Measurements from ENCODE around the gene TCF7L1.

The TCF7L1 gene

DNA sequence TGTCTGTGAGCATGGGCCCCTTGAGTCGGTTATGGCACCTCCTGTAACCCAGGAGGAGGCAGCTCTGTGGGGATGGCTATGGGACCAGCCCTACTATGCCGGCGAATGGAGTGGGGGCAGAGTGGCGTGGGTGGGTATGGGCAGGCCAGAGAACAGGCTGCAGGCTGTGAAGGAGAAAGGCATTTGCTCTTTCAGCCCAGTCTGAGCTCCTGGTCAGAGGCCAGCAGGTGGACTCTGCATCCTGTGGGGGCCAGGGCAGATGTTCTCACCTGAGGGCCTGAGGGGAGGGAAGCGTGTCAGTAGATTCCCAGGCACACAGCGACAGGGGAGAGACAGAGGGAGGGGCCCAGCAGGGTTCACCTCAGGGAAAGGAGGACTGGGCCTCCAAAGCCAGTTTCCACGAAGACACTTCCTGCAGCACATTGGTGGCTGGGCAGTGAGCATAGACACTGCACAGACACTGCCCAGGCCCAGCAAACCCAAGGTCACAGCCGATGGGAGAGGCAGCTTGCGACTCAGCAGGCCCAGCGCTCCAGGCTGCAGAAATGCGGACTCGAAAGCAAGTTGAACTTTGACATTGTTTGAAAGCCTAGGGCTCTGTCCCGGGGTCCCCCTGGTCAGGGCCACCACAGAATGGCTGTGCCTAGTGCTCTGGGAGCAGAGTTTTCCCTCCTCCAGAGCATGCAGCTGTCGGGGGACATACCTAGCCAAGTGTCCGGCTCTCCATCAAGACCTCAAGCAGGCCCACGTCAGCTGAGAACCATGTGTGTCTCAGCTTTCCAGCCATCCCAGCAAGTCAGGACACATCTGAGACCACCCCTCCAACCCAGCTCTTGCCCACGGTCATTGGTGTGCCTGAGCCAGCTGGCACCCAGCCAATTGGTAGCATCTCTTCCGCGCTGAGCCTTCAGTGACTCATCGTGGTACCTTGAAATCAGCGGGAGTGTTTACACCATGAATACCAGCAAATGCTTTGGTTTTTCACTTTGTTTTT, 140.8 kb downstream of the TCF7L1 start:
- DNase-seq (ENCODE audit: low read depth in 2 of 2, low spot score in 1 of 2) = no peak

DNA sequence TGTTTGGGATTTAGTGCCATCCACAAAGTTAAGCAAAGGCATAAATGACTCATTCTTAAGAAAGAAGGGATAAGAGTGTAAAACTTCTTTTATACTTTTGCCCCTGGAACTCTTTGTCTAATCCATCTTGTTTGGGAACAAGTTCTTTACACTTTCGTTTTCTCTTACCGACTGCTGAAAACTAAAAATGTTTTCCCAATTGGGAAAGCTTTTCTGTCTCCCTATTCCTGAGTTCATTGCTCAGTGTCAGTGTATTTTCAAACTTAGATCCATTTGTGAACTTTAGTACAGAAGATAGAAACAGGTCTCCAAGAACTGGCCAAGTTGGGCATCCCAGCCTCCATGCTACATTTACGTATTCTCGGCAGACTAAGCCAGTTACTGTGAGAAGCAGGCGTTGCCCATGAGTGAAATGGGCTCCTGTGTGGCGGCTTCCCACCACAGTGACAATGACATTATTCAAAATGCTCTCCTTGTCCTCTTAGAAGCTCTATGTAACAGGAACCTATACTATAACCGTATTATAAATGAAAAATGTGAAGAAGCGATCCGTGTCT, 142.9 kb downstream of the TCF7L1 start:
- no peak for DNase-seq (ENCODE audit: low read depth in 2 of 2, low spot score in 1 of 2)

DNA sequence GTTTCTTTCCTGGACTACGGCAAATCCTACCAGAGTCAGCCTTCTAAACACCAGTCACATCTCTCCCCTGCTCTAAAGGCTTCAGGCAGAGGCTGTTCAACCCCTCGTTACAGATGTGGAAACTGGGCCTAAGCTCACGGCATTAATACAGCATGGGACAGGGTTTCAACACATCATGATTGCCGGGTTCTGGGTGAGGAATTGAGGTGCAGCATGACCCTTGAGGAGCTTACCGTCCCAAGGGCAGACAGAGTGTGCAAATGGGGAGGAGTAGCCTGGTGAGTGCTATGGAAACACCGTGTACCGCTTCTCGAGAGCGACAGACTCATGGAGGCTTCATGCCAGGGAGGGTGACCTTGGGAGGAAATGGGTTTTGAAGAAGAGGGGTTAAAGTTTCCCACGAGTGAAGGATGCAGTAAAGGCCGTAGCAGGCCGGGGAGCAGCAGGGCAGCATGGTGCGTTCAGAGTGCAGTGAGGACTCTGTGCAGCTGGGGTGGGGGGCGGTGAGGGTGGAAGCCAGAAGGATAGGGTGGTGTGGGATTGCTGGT, 143.5 kb downstream of the TCF7L1 start:
- DNase-seq (ENCODE audit: low read depth in 2 of 2, low spot score in 1 of 2) = no peak

DNA sequence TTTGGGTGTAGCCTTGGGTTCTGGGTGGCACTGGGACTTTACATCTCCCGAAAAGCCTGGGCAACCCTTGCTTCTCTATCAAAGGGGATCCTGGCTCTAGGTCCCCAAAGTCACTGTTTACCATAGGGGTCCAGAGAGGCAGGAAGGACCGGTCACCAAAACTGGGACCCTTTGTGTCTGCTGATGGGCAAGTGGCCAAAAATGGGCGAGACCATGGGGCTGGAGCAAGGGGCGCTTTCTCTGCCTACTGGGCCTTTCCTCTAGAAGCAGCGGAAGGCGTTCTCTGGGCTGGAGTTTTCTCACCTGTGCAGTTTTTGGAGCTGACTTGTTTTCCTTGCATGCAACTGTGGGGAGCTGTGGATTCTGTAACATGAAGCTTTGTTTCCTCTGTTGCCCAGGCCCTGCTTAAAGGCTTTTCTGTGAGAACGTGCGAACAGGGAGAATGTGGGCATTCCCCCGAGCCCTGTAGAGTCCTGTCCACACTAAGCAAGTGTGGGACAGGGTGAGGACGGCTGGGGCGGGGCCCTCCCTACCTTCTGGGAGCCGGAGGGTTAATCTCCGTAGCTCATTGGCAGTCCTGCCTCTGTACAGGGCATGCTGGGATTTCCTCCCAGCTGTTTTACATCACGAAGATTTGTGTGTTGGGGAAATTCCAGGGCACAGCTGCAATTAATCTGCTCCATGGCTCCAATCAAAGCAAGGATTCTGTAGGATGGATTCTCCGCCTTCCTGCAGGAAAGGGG, 144.4 kb downstream of the TCF7L1 start:
- DNase-seq (ENCODE audit: low read depth in 2 of 2, low spot score in 1 of 2) = no peak

DNA sequence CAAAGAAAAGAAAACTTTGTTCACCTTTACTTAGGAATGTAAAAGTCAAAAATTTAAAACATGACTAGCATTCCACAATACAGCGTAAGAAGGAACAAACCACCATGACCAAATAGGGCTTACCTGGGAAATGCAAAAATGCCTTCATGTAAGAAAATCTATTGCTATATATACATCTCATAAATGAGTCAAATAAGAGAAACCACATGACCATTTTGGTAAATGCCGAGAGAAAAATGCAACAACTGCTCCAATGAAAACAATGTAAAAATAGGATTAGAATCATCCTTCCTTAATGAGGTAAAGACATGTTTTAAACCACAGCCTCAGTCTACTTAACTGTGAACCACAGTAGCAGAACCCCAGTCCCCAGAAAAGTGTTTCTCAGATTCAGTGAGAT, 145.2 kb downstream of the TCF7L1 start:
- no peak for DNase-seq (ENCODE audit: low read depth in 2 of 2, low spot score in 1 of 2)

DNA sequence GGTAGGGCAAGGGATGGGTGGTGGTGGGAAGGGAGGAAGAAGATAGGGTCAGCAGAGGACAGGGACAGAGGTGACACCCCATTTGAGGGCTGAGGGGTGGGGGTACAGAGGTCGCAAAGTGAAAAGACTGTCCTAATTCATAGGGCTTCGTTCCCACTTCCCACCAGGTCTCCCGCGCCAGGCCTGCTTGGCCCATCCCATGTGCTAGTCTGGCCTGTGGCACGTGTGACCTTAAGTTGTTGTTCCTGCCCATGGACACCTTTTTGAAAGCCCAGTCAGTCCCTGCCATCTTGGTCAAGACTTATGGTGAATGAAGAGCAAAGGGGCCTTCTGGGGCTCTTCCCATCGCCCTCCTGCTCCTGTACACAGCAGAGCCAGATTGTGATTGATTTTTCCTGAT, 148.4 kb downstream of the TCF7L1 start:
- DNase-seq (ENCODE audit: low read depth in 2 of 2, low spot score in 1 of 2) = no peak

DNA sequence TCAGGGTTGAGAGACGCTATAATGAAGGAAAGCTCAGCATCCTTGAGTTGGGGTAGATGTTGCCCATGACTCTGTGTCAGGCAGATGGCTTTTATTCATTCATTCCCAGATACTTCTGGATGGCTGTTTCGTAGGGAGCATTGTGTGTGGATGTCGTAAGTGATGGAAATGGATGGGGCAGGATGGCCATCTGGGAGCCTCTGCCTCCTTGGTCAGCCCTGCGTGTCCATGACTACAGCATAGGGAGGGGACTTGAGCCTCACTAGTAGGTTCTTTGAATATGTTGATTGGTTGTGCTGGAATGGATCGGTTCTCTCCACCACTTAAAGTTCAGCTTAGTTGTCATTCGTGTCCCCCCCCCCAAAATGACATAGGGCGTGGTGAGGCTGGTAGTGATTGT, 149.7 kb downstream of the TCF7L1 start:
- no peak for DNase-seq (ENCODE audit: low read depth in 2 of 2, low spot score in 1 of 2)

DNA sequence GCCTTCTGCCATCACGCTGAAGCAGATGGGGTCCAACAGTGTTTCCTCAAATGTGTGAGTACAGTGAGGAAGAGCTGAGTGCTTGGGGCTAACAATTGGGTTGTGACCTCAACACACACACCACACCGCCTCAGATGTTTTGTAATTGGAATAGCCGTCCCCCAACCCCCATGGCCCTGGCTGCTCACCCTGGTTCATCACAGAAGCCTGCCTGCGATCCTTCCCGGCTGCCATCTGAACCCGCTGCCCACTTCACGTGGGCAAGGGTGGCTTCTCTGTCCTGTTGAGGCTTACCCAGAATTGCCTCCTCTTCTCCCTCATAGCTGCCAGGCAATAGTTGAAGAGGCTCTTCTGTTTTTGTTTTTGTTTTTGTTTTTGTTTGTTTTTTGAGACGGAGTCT, 150.4 kb downstream of the TCF7L1 start:
- no peak for DNase-seq (ENCODE audit: low read depth in 2 of 2, low spot score in 1 of 2)

DNA sequence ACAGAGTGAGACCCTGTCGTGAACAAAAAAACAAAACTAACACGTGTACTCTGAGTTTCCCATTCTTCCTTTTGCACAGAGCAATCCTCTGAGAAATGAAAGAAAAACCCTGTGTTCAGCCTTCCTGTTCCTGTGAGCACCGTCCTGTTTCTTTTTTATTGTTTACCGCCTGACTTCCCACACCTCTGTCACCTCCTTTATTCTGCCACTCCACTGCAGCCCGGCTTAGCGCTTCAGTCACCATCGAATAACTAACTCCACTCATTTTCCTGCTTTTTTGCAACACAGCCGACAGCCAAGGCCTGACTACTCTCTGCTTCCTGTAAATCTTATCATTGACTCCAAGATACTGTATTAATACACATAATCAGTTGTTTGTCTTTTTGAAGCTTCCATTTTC, 153.7 kb downstream of the TCF7L1 start:
- DNase-seq (ENCODE audit: low read depth in 2 of 2, low spot score in 1 of 2) = no peak

DNA sequence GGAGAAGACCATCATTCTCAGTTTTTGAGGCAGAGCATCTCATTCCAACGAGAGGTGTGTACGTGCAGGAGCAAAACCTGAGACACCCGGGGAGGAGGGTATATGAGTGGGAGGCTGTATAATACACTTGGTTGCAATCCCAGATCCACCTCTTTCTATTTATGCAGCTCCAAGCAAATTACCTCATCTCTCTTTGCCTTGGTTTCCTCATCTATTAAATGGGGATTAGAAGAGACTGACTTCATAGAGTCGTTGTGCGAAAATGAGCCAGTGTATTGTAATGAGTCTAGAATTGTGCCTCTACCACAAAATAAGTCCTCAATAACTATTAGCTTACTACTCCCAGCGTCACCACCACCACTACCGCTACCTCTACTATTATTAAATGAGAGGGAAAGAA, 154.5 kb downstream of the TCF7L1 start:
- no peak for DNase-seq (ENCODE audit: low read depth in 2 of 2, low spot score in 1 of 2)

DNA sequence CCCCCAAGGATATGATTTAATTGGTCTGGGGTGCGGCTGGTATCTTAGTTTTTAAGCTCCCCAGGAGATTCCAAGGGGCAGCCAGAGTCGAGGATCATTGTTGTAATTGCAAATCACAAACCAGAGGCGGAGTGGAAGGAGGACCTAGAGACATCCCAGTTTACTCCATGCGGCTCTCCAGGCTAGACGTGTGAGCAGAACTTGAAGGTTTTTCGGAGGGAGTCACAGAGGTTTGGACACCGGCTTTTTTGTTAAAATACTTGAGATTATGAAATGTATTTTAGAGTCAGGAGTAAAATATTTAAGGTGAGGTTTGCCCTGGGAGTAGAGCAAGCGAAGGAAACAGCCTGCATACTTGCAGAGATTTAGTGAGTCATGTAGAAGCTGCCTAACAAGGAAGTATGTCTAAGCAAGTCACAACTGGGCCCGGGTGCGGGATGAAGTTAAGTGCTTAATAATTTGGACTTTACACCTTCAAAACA, 155.1 kb downstream of the TCF7L1 start:
- no peak for DNase-seq (ENCODE audit: low read depth in 2 of 2, low spot score in 1 of 2)

DNA sequence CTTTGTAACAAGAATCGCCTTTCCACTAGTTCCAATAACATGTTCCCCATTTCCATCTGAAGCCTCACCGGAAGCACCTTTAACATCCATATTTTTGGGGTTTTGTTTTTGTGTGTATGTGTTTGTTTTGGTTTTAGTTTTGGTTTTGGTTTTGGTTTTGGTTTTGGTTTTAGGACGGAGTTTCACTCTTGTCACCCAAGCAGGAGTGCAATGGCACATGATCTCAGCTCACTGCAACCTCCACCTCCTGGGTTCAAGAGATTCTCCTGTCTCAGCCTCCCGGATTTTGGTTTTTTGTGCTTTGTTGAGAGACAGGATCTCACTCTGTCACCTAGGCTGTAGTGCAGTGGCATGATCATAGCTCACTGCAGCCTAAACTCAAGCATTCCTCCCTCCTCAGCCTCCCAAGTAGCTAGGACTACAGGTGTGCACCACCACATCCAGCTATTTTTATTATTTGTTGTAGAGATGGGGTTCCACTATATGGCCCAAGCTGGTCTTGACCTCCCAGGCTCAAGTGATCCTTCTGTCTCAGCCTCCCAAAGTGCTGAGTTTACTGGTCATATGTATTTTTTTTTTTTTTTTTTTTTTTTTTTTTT, 158.3 kb downstream of the TCF7L1 start:
- no peak for DNase-seq (ENCODE audit: low read depth in 2 of 2, low spot score in 1 of 2)

DNA sequence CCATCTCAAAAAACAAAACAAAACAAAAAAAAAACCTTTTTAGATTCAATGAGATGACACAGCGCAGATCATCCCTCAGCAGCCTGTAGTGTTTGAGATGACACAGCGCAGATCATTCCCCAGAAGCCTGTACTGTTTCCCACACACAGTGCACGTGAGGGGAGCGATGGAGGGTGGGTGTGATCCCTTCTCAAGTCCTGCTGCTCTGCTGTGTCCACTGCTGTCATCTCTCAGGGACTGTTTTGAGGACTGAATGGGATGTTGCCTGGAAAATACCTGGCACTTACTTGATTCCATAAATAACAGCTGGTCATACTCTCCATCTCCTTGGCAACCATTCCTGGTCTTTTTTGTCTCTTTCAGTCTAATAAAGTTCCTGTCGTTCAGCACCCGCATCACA, 168.9 kb downstream of the TCF7L1 start:
- DNase-seq (ENCODE audit: low read depth in 2 of 2, low spot score in 1 of 2) = no peak

DNA sequence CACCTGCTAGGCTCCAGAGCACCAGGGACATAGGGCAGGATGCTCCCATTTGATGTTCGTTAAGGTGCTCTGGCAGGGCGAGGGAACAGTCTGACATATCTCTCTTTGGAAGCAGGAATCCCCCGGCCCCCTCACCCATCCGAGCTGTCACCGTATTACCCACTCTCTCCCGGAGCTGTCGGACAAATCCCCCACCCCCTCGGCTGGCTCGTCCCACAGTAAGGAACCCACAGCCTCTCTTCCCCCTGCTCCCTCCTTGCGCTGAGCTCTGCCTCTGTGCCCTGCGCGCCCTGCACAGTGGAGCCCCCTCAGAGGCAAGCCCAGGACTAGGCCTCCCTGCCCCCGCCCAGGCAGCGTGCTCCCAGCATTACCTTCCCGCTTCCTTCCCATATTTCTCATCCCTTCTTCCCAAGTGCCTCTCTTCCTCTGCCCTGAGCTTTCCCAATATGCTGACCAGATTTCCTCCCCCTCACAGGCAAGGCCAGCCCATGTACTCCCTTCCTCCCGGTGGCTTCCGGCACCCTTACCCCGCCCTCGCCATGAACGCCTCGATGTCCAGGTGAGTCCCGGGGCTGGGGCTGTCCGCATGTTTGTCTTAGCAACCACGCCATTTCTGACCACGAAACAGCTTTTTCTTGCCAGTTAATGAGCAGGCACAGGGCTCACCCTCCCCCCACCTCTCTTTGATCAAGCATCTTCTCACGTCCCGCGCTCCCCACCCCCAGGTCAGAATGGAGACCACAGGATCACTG, 170.8 kb downstream of the TCF7L1 start:
- DNase-seq (ENCODE audit: low read depth in 2 of 2, low spot score in 1 of 2) = no peak

DNA sequence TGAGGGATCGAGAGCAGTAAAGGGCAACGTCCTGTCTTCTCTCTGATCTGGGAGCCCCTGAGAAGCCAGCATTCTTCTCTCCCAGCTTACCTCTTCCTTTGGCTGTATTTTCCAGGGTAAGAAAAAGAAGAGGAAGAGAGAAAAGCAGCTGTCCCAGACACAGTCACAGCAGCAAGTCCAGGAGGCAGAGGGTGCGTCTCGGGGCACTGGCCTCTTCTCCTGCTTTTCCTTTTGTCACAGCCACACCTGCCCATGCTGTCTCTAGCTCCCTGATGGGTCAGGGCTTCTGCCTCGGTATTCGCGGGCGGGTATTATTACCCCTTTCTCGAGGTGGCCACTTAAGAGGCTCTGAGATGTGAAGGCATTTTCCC, 174.3 kb downstream of the TCF7L1 start:
- no peak for DNase-seq (ENCODE audit: low read depth in 2 of 2, low spot score in 1 of 2)

DNA sequence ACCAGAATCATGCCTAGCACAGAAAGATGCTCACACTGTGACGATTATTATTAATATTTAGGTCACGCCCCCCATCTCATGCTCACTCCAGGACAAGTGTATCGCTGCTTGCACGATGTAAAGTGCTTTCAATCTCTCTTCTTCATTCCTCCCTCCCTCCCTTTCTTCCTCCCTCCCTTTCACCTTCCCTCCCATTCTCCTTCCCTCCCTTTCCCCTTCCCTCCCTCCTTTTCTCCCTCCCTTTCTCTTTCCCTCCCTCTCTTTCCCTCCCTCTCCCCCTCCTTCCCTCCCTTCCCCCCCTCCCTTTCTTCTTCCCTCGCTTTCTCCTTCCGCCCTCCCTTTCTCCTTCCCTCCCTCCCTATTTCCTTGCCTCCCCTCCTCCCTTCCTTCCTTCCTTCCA, 175.0 kb downstream of the TCF7L1 start:
- DNase-seq (ENCODE audit: low read depth in 2 of 2, low spot score in 1 of 2) = no peak

DNA sequence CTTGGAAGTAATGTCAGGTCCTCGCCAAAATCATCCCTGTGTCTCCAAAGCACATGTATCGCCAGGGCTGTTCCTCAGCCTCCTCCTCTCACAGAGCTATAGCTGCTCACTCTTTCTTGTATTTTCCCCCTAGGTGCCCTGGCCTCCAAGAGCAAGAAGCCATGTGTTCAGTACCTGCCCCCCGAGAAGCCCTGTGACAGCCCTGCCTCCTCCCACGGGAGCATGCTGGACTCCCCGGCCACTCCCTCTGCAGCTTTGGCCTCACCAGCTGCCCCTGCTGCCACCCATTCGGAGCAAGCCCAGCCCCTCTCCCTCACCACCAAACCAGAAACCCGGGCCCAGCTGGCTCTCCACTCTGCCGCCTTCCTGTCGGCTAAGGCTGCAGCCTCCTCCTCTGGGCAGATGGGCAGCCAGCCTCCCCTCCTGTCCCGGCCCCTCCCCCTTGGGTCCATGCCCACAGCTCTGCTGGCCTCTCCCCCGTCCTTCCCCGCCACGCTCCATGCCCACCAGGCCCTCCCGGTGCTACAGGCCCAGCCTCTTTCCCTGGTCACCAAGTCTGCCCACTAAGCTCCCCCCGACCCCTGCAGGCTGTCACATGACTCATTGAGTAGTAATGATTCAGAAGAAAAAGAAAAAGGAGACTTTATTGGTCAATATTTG, 175.8 kb downstream of the TCF7L1 start:
- DNase-seq (ENCODE audit: low read depth in 2 of 2, low spot score in 1 of 2) = no peak

DNA sequence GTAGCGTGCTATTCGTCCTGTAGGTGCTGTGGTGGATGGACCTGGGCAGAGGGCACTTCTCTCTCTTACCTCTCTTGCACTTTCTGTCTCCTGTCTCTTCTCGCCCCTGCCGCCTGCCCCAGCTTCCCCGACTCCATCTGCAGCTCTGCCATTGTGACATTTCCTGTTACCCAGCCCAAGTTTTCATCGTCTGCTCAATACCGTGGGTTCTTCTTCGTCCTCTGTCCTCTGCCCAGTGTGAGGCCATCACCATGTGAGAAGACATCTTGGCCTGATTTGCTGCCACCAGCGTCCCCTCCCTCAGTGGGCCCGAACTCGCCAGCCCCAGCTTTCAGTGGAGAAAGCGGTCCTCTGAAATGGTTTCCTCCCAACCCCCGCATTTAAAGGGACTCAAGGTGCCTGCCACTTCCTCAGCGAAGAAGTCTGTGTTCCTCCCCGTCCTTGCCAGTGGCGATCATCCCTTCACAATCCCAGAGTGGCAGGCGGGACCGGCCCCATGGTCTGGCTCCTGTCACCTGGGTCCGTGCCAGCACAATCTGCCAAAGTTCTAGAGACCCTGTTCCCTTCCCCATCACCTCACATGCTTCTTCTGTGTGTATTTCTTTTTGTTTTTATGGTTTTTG, 176.6 kb downstream of the TCF7L1 start:
- no peak for DNase-seq (ENCODE audit: low read depth in 2 of 2, low spot score in 1 of 2)

DNA sequence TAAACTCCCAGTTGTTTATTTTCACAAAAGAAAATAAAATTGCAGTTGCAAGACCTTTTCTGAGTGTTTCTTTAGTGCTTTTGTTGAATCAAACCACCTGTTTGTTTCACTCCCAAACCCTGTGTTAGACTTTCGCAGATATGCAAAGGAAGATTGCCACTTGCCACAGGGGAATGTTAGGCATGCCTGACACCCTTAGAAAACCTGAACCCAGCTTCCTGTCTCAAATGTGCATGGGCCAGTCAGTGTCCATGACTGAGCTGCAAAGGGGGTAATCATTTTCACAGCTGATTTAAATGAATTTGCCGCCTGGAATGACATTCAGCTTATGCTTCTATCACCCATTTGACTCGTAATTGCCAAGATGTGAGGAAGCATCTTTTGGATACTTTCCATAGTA, 177.1 kb downstream of the TCF7L1 start:
- DNase-seq (ENCODE audit: low read depth in 2 of 2, low spot score in 1 of 2) = no peak

DNA sequence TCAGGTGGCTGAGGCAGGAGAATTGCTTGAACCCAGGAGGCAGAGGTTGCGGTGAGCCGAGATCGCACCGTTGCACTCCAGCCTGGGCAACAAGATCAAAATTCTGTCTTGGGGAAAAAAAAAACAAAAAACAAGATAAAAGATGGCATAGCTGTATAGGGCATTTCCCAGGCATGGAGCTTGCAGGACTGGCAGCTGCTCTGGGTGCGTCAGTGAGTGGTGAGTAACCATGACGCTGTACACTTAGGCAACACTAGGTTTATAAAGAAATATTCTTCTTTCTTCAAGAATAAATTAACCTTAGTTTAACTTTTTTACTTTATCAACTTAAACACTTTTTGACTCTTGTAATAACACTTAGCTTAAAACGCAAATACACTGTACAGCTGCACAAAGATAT, 179.2 kb downstream of the TCF7L1 start:
- no peak for DNase-seq (ENCODE audit: low read depth in 2 of 2, low spot score in 1 of 2)
